DOHH2 (cell line): ENCODE results near the gene CBFB.

Source experiments
- H3F3A ChIP-seq: fragments of 200-600 bp; sonication (generic), shearing (Covaris generic); 2 replicates; pipeline ENCODE4 v1.6.0; 2016; ENCODE audit warnings: antibody characterized with exemption, mild to moderate bottlenecking; ENCODE audit not compliant: control insufficient read depth, insufficient read depth
- H3K27ac ChIP-seq: fragments of 200-600 bp; sonication (generic); 2 replicates; pipeline ENCODE4 v1.5.1; 2014; ENCODE audit warnings: low read depth, mild to moderate bottlenecking, low read length, moderate library complexity
- H3K27me3 ChIP-seq: fragments of 200-600 bp; sonication (generic); 2 replicates; pipeline ENCODE4 v1.6.1; 2014; ENCODE audit warnings: mild to moderate bottlenecking, low read length, mixed read lengths; ENCODE audit not compliant: control insufficient read depth
- H3K36me3 ChIP-seq: fragments of 200-600 bp; sonication (generic); 2 replicates; pipeline ENCODE4 v1.6.1; 2014; ENCODE audit warnings: mild to moderate bottlenecking, low read length, moderate library complexity, mixed read lengths; ENCODE audit not compliant: control insufficient read depth
- H3K4me1 ChIP-seq: fragments of 200-600 bp; sonication (generic); 2 replicates; pipeline ENCODE4 v1.6.1; 2014; ENCODE audit warnings: mild to moderate bottlenecking, low read length, mixed read lengths; ENCODE audit not compliant: control insufficient read depth
- H3K4me2 ChIP-seq: fragments of 200-600 bp; sonication (generic); 2 replicates; pipeline ENCODE4 v1.6.0; 2014; ENCODE audit warnings: mild to moderate bottlenecking, low read length, moderate library complexity
- H3K4me3 ChIP-seq: fragments of 200-600 bp; sonication (generic); 2 replicates; pipeline ENCODE4 v1.5.1; 2014; ENCODE audit warnings: mild to moderate bottlenecking, low read length, mixed read lengths
- H3K79me2 ChIP-seq: fragments of 200-600 bp; sonication (generic); 2 replicates; pipeline ENCODE4 v1.6.1; 2014; ENCODE audit warnings: mild to moderate bottlenecking, low read length, mixed read lengths; ENCODE audit not compliant: control insufficient read depth
- H3K9me2 ChIP-seq: fragments of 200-600 bp; sonication (generic); replicated peaks from 2 replicates; pipeline ENCODE4 v1.6.1; 2014; ENCODE audit warnings: mild to moderate bottlenecking, low read length, mixed read lengths; ENCODE audit not compliant: control insufficient read depth
- H3K9me3 ChIP-seq: fragments of 200-600 bp; sonication (generic); 2 replicates; pipeline ENCODE4 v1.6.1; 2014; ENCODE audit warnings: antibody characterized with exemption, low read length, mixed read lengths; ENCODE audit not compliant: control insufficient read depth, insufficient read depth
- H4K20me1 ChIP-seq: fragments of 200-600 bp; sonication (generic); 2 replicates; pipeline ENCODE4 v1.6.0; 2014; ENCODE audit warnings: low read depth, mild to moderate bottlenecking, antibody characterized with exemption, low read length, moderate library complexity; ENCODE audit not compliant: control insufficient read depth, insufficient read depth
- EZH2phosphoT487 ChIP-seq: fragments of 200-600 bp; sonication (generic); IDR thresholded peaks from 2 replicates; pipeline ENCODE4 v1.6.1; 2017; ENCODE audit warnings: borderline replicate concordance, mild to moderate bottlenecking, antibody characterized with exemption, low read length, moderate library complexity, mixed read lengths
- TF ChIP-seq, protein P1 (sequence below): fragments of 200-600 bp; sonication (generic); IDR thresholded peaks from one replicate; pipeline ENCODE4 v1.5.1; 2014; ENCODE audit warnings: antibody characterized with exemption, mild to moderate bottlenecking, low read depth, low read length; ENCODE audit not compliant: poor library complexity, severe bottlenecking

The CBFB gene

DNA sequence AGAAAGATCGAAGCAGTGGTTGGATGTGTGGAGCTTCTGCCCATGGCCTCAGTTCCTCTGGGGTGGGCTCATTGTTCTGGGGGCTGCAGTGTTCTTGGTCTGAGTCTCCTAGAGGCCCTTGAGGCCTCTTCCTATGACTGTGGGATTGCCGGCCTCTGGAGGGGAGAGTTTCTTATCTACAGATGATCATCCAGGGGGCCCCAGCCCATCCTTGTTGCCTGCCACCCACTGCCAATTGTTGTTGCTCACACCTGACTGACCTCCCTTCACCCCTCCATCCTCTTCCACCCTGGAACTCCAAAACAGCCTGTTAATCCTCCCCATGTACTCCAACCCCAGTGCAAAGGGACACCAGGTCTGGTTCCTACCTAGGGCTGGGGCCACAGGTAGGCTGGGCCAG, 116.0 kb downstream of the CBFB start:
- no peak overlapping the region for H3K4me3 ChIP-seq
- H3K27ac ChIP-seq: no peak overlapping the region
- H3K79me2 ChIP-seq: no peaks in the 10 kb centered on the region
- no peak overlapping the region for H3K4me2 ChIP-seq
- H4K20me1 ChIP-seq: no peaks in the 10 kb centered on the region
- no peaks in the 10 kb centered on the region; the same call in 1 of the 2 replicates for H3F3A ChIP-seq
- no peaks in the 10 kb centered on the region for H3K4me1 ChIP-seq
- H3K27me3 ChIP-seq: no peaks in the 10 kb centered on the region
- peaks cover 64% of the 10 kb centered on the region for H3K36me3 ChIP-seq
- H3K9me2 ChIP-seq: no peaks in the 10 kb centered on the region
- H3K9me3 ChIP-seq: no peaks in the 10 kb centered on the region
- TF ChIP-seq, protein P1, sequence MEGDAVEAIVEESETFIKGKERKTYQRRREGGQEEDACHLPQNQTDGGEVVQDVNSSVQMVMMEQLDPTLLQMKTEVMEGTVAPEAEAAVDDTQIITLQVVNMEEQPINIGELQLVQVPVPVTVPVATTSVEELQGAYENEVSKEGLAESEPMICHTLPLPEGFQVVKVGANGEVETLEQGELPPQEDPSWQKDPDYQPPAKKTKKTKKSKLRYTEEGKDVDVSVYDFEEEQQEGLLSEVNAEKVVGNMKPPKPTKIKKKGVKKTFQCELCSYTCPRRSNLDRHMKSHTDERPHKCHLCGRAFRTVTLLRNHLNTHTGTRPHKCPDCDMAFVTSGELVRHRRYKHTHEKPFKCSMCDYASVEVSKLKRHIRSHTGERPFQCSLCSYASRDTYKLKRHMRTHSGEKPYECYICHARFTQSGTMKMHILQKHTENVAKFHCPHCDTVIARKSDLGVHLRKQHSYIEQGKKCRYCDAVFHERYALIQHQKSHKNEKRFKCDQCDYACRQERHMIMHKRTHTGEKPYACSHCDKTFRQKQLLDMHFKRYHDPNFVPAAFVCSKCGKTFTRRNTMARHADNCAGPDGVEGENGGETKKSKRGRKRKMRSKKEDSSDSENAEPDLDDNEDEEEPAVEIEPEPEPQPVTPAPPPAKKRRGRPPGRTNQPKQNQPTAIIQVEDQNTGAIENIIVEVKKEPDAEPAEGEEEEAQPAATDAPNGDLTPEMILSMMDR: no peak
- no peak for TF ChIP-seq EZH2phosphoT487

DNA sequence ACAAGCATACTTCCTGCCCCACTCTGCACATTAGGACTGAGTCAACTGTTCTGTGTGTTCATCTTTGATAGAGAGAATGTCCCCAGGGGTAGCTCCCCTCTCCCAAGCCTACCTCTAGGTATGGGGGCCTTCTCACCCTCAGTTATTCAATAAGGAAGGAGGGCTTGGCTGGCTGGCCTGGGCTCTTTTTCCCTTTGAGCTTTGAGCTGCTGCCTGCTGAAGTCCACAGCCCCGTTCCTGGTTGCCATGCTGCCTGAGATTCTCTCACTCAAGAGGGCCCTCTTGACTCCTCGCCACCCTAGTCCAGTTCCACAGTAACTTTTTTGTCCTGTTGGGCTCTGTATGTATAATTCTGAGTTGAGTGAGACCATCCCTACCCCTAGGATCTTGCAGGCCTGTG, 116.8 kb downstream of the CBFB start:
- TF ChIP-seq, protein P1: no peak
- TF ChIP-seq EZH2phosphoT487: no peak
- Histone ChIP-seq H3K79me2 (no peaks in the 10 kb centered on the region), H3K36me3 (peaks cover 55% of the 10 kb centered on the region), H3F3A (no peaks in the 10 kb centered on the region; the same call in 1 of the 2 replicates), H4K20me1 (no peaks in the 10 kb centered on the region), H3K4me2 (no peak overlapping the region), H3K27me3 (peaks cover under 1% of the 10 kb centered on the region; the same call in 1 of the 2 replicates), H3K27ac (no peak overlapping the region), H3K9me3 (no peaks in the 10 kb centered on the region), H3K4me1 (0 out of 2 replicates have a peak, but pooled peaks cover under 1% of the 10 kb centered on the region), H3K9me2 (no peaks in the 10 kb centered on the region), H3K4me3 (no peak overlapping the region)

DNA sequence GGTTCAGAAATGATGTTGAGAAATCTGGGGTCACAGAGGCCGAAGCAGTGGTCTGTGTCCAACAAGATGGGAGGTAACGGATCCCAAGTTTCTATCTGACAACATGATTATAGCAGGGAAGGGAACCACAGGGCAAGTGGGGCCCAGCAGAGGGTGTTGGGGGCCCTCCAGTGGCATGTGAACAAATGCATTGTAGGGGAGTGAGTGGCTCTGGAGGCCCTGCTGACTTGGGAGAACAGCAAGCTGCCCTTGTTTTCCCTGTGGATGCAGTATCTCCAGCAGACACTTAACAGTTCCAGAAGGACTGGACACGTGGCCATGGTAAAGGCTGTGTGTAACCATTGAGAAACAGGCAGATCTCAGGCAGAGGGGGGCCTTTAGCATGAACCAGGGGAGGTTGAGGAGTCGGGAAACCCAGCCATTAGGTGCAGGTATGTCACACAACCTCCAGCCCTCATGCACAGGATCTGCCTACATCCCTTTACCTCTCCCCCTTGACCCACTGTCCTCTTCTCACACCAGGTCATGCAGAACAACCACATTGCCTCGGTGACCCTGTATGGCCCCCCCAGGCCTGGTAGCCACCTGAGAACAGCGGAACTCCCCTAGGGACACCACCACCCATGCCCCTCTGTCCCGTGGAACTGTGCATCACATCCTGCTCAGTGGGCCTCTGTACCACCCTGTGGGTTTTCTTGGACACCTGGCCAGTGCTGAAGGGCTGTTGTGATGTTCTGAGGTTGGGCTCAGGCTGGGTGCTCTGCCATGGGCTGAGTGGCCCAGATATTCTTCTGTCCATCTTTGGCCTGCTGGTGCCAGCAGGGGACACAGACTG, 117.8 kb downstream of the CBFB start:
- no peaks in the 10 kb centered on the region for H3K9me3 ChIP-seq
- H3K9me2 ChIP-seq: no peaks in the 10 kb centered on the region
- 0 out of 2 replicates have a peak, but pooled peaks cover 3% of the 10 kb centered on the region for H3K4me1 ChIP-seq
- TF ChIP-seq, protein P1: no peak
- no peak for TF ChIP-seq EZH2phosphoT487
- H3K4me3 ChIP-seq: no peak overlapping the region
- no peak overlapping the region for H3K4me2 ChIP-seq
- H3K27ac ChIP-seq: no peak overlapping the region
- no peaks in the 10 kb centered on the region for H3K79me2 ChIP-seq
- peaks cover 46% of the 10 kb centered on the region for H3K36me3 ChIP-seq
- H3F3A ChIP-seq: no peaks in the 10 kb centered on the region; the same call in 1 of the 2 replicates
- H3K27me3 ChIP-seq: peaks cover 11% of the 10 kb centered on the region; the same call in 1 of the 2 replicates
- H4K20me1 ChIP-seq: no peaks in the 10 kb centered on the region; the same call in 1 of the 2 replicates
